ENCODE data around the gene NCCRP1.

NCCRP1 gene

DNA sequence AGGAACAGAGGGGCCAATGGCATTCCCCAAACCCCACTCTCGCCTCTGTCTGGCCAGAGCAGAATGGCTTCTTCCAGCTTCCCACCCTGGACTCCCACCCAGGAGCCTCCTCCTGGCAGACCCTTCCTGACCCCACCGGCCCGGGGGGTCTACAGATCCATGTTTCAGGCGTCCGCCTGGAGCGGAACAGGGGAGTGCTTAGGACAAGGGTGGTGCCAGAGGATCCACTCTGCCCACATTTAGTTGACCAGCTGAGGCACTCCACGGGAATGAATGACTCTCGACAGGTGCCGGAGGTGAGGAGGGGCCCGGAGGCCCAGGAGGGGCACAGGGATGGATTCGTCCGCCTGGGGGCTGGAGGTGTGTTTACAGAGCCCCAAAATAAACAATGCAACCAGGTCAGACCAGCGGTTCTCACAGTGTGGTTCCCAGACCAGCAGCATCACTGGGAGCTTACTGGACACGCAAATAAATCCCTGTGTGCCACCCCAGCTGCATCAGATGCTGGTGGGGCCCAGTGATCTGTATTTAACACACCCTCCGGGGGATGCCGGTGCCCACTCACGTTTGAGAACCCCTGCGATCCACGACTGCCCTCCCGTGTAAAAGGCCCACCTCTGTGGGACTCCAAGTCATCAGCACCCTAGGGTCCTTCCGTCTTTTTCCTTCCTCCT lies 15.1 kb upstream of the NCCRP1 start:
- no peak for DNase-seq

- no peak for DNase-seq
Observed at GRCh38 chr19:39182174-39182505, 14.6 kb upstream of the NCCRP1 start.

DNA sequence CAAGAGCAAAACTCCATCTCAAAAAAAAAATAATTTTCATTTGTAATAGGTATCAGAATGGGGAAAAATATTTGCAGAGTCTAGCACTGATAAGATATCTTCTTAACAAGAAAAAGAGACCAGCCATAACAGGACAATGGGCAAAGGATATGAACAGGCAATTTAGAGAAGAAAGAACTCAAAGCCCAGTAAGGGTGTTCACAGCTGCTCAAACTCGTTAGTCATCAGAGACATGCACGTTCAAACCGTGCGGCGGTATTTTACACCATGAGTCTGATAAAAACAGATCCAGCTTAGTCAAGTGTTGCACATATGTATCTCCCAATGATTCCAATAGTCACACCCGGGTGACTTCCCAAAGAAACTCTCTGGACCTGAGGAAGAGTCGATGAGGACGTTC lies 13.7 kb upstream of the NCCRP1 start:
- no peak for DNase-seq

DNA sequence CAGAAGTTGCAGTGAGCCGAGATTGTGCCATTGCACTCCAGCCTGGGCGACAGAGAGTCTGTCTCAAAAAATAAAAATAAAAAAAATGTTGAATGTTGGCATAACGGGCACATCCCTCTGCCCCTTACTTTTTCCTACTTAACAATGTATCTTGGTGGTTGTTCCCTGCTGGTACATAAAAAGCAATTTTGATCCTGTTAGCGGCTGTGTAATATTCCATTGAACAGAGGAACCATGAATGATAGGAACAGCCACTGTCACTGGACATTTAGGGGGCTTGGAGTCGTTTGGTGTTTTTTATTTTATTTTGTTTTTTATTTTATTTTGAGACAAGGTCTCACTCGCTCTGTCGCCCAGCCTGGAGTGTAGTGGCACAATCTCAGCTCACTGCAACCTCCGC lies 10.4 kb upstream of the NCCRP1 start:
- DNase-seq = no peak

GRCh38 chr19:39187552-39187943 lies 9.2 kb upstream of the NCCRP1 start:
- DNase-seq = no peak

- no peak for DNase-seq
Observed at GRCh38 chr19:39188960-39189359, 7.8 kb upstream of the NCCRP1 start.

DNA sequence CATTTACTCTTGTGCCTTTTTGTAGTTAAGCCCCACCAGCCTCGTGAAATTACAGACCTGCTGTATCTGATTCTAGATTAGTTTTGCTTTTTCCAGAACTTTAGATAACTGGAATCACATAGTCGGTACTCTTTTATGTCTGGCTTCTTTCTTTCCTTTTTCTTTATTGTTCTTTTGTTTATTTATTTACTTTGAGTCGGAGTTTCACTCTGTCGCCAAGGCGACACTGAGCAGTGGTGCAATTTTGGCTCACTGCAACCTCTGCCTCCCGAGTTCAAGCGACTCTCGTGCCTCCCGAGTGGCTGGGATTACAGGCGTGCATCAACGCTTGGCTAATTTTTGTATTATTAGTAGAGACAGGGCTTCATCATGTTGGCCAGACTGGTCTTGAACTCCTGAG lies 6.0 kb upstream of the NCCRP1 start:
- no peak for DNase-seq

DNA sequence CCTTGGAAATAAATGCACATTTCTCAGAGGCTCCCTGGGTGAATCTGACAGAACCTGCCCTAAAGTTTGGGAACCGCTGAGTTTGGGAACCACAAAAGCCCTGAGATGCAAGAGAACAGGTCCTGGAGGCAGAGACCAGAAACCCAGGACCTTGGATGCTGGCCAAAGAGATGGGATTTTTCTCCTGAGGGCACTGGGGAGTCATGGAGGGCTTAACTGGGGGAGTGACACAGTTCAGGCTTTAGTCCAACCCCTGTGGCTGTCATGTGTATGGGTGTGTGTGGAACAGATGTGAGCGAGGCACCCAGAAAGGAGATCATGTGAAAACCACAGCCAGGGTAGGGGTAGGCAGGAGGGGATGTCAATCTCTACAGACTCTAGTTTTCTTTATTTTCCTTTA lies 3.9 kb upstream of the NCCRP1 start:
- no peak for DNase-seq

DNA sequence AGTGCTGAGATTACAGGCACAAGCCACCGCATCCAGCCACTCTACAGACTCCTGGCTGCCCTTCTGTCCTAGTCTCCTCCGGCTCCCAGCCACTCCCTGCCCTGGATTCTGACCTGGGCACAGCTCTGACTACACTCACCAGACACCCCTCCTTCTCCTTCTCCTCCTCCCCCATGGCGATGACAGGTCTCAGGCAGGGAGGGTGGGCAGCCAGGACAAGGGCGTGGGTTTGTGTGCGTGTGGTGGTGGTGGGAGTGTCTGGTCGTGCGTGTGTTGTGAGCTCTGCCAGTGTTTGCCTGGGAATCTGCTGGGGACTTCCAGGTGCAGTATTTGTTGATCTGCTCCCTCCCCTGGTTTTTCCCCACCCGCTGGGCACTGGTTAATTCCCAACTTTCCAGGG lies 3.0 kb upstream of the NCCRP1 start:
- no peak for DNase-seq

DNA sequence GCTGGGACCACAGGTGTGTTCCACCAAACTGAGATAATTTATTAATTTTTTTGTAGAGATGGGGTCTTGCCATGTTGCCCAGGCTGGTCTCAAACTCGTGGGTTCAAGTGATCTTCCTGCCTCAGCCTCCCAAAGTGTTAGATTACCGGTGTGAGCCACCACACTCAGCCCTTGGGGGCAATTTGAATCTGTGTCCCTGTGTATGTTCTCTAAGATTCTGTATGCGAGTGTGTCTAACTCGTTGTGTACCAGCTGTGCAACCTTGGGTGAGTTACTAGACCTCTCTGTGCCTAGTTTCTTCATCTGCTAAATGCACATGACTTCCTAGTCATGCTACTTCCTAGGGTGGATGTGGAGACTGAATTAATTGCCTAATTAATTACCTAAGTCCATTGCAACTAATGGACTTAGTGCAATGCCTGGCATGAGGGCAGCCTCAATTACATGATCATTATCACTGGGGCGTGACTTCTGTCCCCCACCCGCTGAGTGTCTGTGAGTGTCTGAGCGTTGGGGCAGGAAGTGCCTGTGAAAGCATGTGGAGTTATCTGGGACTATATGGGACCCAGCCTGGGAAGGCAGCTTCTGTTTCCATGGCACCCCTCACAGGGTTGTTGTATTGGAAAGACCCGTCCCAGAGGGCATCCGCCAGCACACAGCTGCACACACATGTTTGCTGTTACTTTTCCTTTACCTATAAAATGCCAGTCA lies 1.8 kb upstream of the NCCRP1 start:
- DNase-seq = no peak

GRCh38 chr19:39195755-39196154 lies 1.0 kb upstream of the NCCRP1 start:
- DNase-seq = no peak

DNA sequence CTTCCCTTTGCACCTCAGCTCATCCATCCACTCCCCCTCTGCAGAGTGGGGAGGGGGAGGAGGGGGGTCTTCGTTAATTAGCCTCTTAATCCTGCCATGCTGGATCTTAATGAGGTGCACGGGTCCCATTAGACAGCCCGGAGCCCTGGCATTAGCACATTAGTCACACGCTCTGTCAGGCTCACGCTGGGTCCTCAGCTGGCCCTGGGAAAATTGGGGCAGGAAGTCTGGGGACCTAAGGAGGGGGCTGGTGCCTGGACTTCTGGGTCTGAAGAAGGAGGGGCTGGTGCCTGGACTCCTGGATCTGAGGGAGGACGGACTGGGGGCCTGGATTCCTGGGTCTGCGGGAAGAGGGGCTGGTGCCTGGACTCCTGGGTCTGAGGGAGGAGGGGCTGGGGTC lies 444 bp upstream of the NCCRP1 start:
- DNase-seq = no peak

GRCh38 chr19:39197808-39198207 lies 1.0 kb downstream of the NCCRP1 start:
- no peak for DNase-seq

DNA sequence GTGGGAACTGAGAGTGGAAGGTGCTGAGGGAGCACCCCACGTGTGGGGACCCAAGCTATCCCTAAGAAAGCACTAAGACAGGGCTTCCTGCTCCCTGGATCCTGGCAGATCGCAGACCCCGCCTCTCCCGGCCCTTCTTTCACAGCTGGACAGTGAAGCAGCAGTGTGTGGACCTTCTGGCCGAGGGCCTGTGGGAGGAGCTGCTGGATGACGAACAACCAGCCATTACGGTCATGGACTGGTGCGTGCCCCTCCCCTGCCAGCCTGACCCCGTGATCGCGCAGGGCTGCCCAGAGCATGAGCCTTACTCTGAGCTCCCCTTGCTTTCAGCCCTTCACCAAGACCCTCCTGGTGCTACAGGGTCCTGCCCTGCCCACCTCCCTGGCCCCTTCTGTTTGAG lies 2.3 kb downstream of the NCCRP1 start:
- DNase-seq = no peak

DNA sequence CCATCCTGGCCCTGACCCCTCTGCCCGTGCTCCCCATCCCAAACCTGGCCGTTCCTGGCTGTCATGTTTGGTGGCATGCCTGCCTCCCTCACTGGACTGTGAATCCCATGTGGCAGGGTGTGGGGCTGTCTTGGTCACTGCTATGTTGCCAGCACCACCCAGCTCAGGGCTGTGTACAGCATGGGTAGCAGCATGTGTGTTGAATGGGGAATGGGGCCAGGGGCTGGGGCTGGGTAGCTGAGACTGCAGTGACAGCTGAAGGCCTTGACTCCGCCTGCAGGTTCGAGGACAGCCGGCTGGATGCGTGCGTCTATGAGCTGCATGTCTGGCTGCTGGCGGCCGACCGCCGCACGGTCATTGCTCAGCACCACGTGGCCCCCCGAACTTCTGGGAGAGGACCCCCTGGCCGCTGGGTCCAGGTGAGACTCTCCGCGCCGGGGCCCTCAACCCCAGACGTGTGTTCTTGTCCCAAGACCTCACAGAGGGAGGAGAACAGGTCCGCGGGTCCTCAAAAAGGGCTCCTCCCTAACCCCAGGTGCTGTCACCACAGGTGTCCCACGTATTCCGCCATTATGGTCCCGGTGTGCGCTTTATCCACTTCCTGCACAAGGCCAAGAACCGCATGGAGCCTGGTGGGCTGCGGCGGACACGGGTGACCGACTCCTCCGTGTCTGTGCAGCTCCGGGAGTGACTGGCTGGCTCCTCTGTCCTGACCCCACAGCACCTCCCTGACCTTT lies 3.5 kb downstream of the NCCRP1 start:
- DNase-seq = no peak

DNA sequence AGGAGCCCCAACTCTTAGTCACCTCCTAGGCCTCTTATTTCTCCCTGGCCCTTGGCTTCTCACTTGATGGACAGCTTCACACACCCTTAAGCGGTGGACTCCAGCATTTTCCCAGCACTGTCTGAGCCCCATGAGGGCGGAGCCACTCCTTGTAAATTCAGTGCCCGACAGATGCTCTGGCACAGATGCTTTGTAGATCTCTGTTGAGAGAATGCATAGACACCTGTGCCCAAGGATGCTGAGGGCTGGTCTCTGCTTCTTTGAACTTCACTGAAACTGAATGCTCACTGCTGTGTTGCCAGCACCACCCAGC lies 4.0 kb downstream of the NCCRP1 start:
- no peak for DNase-seq

DNA sequence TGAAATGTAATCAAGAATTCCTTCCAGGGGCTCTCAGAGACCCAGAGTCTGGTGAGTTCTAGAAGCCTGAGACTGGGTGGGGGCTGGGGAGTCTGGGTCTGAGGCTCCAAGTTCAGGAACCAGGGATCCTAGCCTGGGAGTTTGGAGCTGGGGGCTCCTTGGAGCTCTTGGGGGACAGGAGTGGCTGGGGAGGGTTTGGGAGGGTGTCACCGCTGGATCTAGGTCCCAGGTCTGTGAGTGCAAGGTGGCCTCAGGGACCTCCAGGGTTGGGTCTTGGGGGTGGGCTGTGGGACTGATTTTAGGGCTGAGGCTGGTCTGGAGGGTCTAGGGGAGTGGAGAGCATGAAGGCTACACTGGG lies 6.2 kb downstream of the NCCRP1 start:
- DNase-seq = no peak

GRCh38 chr19:39203372-39204341 lies 6.9 kb downstream of the NCCRP1 start, which contains the start of gene SYCN:
Gene SYCN, minus strand, starts transcription at chr19:39204263. Its CDS starts 9 bp downstream, at chr19:39204254.
- no peak for DNase-seq

GRCh38 chr19:39205449-39205764 lies 8.6 kb downstream of the NCCRP1 start:
- no peak for DNase-seq

DNA sequence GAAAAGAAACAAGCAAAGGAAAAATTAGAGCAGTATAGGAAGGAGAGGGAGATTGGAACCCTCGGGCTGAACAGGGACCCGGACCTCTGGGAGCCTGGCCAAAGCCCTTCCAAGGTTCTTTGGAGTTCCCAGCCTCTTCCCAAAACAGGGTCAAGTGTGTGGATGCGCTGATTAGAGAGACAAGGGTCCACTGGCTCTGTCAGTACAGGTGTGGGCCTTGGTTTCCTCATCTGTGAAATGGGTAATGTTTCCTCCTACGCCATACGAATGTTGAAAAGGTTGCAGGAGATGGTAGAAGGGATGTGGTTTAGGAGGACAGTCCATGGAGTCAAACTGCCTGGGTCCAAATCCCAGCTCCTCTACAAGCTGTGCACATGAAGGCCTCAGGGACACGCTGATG lies 9.4 kb downstream of the NCCRP1 start:
- DNase-seq = no peak

- no peak for DNase-seq
Observed at GRCh38 chr19:39207293-39207836, 10.6 kb downstream of the NCCRP1 start.

DNA sequence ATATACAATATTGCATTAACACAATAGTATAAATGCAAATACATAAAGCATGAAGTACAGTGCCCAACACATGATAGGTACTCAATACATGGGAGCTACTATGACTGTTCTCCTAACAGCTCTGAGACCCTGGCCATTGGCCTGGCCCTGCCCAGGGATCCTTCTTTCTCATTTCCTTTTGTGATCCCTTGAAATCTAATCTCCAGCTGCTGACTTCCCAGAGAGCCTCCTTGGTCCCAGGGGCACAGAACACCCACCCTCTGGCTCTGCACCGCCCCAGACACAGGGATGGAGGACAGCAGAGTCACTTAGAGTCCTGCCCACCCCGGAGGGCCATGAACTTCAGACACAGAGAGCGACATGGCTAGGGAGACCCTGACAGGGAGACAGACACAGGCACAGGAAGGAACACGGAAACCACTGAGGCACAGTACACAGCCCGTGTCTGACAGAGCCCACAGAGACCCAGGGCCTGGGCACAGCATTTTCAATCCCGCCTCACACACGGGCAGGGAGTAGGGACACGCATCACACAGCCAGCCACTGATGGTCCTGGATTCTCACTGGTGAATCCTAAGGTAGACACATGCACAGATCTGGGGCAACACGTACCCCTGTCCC lies 11.5 kb downstream of the NCCRP1 start:
- DNase-seq = no peak

DNA sequence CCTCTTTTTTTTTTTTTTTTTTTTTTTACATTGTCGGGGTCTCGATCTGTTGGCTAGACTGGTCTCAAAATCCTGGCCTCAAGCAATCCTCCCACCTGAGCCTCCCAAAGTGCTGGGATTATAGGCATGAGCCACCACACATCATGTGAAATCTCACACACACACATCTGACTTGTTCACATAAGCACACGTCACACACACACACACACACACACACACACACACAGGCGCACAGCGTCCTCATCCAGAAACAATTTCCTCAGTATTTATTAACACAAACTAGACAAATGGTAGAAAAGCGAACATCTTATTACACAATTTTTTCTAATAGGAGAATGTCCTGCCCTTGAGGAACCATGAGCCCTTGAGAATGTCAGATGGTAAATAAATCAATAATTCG lies 12.4 kb downstream of the NCCRP1 start:
- no peak for DNase-seq

All from activated CD4-positive, alpha-beta T cell treated with anti-CD3 and anti-CD28 coated beads, Interleukin-2, amount 50 U/mL, for 4 hours (primary cell).